Vagina (tissue), 2 donors: ENCODE data around the gene ZNF467.

Experiments used
- CTCF ChIP-seq, 3 experiments: fragments of 450-650 bp in 2 of 3; fragments of 200-600 bp in 1 of 3; sonication (generic) in 1 of 3; IDR thresholded peaks; one replicate each; pipeline ENCODE4 v1.5.1; 2017 to 2019; ENCODE audit warnings: antibody characterized with exemption in 3 of 3, mild to moderate bottlenecking in 2 of 3, moderate library complexity in 2 of 3
- POLR2AphosphoS5 ChIP-seq, 2 donors: sonication (generic); formaldehyde crosslinking; IDR thresholded peaks; one replicate each; pipeline ENCODE4 v1.9.0; 2017; ENCODE audit warnings: antibody characterized with exemption in 2 of 2, mild to moderate bottlenecking in 2 of 2, low read depth in 1 of 2; ENCODE audit not compliant: insufficient read depth in 1 of 2

- TF ChIP-seq CTCF (IDR thresholded peaks at IDR 0.05) (no peak), POLR2AphosphoS5 (IDR thresholded peaks at IDR 0.05; ENCODE audit: insufficient read depth in 1 of 2, low read depth in 1 of 2) (no peak)
These were observed 48.0 kb downstream of the ZNF467 start for GRCh38 chr7:149725426-149725821.
